Left ventricle myocardium inferior (tissue), 1 donor: ENCODE measurements around the gene ZBTB33. TPM values are rescaled to one million over a fixed set of nuclear protein-coding genes. Genes with fewer than 3 reads are reported as not detected.
A peak's percentile ranks its signal among the peaks of the same experiment; 100 is the strongest.

Source experiments
- DNase-seq: peaks from one replicate; pipeline ENCODE4 v3.0.0-alpha.2; 2020
- H3K27ac ChIP-seq: fragments of 200-600 bp; replicated peaks from 2 replicates; pipeline ENCODE4 v1.8.0; 2021
- H3K27me3 ChIP-seq: fragments of 200-600 bp; 2 replicates; pipeline ENCODE4 v1.8.0; 2021; ENCODE audit warnings: low read depth
- H3K36me3 ChIP-seq: fragments of 200-600 bp; 2 replicates; pipeline ENCODE4 v1.8.0; 2021
- H3K4me1 ChIP-seq: fragments of 200-600 bp; 2 replicates; pipeline ENCODE4 v1.8.0; 2021
- H3K4me3 ChIP-seq: fragments of 200-600 bp; 2 replicates; pipeline ENCODE4 v1.8.0; 2021; ENCODE audit warnings: mild to moderate bottlenecking, moderate library complexity
- H3K9me3 ChIP-seq: fragments of 200-600 bp; replicated peaks from 2 replicates; pipeline ENCODE4 v1.8.0; 2021
- intact Hi-C: fragments of 100-400 bp; cut with micrococcal nuclease; formaldehyde crosslinking; loops from one replicate; pipeline ENCODE4 v1.11.0; 2022
- long read RNA-seq: library from polyadenylated mRNA; unstranded; transcript quantifications from one replicate; pipeline ENCODE4 v2.0.0, GENCODE V29; 2021
- total RNA-seq: library from RNA; stranded (reverse); fragmentation: NEBNext Ultra II Directional; extraction: Animal tissue kit (Norgen Biotek cat#: 25700); gene quantifications from one replicate; pipeline ENCODE4 v1.2.1, GENCODE V29; 2021
- TF ChIP-seq, protein P1 (sequence below): fragments of 200-600 bp; IDR thresholded peaks from 2 replicates; pipeline ENCODE4 v1.8.0; 2021; ENCODE audit warnings: antibody characterized with exemption, mild to moderate bottlenecking, borderline replicate concordance
- donor health status: DM: no; HTN: yes; CAD: no; lungs with severe emphysema.

Gene ZBTB33, protein sequence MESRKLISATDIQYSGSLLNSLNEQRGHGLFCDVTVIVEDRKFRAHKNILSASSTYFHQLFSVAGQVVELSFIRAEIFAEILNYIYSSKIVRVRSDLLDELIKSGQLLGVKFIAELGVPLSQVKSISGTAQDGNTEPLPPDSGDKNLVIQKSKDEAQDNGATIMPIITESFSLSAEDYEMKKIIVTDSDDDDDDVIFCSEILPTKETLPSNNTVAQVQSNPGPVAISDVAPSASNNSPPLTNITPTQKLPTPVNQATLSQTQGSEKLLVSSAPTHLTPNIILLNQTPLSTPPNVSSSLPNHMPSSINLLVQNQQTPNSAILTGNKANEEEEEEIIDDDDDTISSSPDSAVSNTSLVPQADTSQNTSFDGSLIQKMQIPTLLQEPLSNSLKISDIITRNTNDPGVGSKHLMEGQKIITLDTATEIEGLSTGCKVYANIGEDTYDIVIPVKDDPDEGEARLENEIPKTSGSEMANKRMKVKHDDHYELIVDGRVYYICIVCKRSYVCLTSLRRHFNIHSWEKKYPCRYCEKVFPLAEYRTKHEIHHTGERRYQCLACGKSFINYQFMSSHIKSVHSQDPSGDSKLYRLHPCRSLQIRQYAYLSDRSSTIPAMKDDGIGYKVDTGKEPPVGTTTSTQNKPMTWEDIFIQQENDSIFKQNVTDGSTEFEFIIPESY
- 6.0 TPM for total RNA-seq
- long read RNA-seq, full-length matches to known transcripts = 8 of 10 reads
- long read RNA-seq, partial matches to known transcripts = 0 of 10 reads
- long read RNA-seq, other reads (novel, unspliced or antisense) = 2 of 10 reads

- TF ChIP-seq, protein P1, sequence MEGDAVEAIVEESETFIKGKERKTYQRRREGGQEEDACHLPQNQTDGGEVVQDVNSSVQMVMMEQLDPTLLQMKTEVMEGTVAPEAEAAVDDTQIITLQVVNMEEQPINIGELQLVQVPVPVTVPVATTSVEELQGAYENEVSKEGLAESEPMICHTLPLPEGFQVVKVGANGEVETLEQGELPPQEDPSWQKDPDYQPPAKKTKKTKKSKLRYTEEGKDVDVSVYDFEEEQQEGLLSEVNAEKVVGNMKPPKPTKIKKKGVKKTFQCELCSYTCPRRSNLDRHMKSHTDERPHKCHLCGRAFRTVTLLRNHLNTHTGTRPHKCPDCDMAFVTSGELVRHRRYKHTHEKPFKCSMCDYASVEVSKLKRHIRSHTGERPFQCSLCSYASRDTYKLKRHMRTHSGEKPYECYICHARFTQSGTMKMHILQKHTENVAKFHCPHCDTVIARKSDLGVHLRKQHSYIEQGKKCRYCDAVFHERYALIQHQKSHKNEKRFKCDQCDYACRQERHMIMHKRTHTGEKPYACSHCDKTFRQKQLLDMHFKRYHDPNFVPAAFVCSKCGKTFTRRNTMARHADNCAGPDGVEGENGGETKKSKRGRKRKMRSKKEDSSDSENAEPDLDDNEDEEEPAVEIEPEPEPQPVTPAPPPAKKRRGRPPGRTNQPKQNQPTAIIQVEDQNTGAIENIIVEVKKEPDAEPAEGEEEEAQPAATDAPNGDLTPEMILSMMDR = peak; percentile 73
- peak; percentile 88 for DNase-seq
- H3K4me3 ChIP-seq = peak within 1 kb of the TSS; percentile 81
- no peaks in the 10 kb centered on the region for H3K27me3 ChIP-seq
- intact Hi-C loops = no loop called here
- no peaks in the 10 kb centered on the region for H3K9me3 ChIP-seq
- H3K36me3 ChIP-seq = peaks cover 16% of the 10 kb centered on the region
- H3K4me1 ChIP-seq = peaks cover 8% of the 10 kb centered on the region
- H3K27ac ChIP-seq = peak within 1 kb of the TSS; percentile 92
Observed at GRCh38 chrX:120250522-120251271, at the start of gene ZBTB33. TSS of gene ZBTB33 (plus strand) at chrX:120250812. CDS start at chrX:120253416, 2,604 bp downstream.

GRCh38 chrX:120200851-120201250, 49.8 kb upstream of the ZBTB33 start:
- Histone ChIP-seq H3K27ac (no peak overlapping the region), H3K36me3 (no peaks in the 10 kb centered on the region), H3K27me3 (no peaks in the 10 kb centered on the region), H3K9me3 (no peaks in the 10 kb centered on the region), H3K4me1 (no peaks in the 10 kb centered on the region), H3K4me3 (no peak overlapping the region)
- DNase-seq = no peak
- TF ChIP-seq, protein P1 = no peak
- intact Hi-C loops = no loop called here

DNA sequence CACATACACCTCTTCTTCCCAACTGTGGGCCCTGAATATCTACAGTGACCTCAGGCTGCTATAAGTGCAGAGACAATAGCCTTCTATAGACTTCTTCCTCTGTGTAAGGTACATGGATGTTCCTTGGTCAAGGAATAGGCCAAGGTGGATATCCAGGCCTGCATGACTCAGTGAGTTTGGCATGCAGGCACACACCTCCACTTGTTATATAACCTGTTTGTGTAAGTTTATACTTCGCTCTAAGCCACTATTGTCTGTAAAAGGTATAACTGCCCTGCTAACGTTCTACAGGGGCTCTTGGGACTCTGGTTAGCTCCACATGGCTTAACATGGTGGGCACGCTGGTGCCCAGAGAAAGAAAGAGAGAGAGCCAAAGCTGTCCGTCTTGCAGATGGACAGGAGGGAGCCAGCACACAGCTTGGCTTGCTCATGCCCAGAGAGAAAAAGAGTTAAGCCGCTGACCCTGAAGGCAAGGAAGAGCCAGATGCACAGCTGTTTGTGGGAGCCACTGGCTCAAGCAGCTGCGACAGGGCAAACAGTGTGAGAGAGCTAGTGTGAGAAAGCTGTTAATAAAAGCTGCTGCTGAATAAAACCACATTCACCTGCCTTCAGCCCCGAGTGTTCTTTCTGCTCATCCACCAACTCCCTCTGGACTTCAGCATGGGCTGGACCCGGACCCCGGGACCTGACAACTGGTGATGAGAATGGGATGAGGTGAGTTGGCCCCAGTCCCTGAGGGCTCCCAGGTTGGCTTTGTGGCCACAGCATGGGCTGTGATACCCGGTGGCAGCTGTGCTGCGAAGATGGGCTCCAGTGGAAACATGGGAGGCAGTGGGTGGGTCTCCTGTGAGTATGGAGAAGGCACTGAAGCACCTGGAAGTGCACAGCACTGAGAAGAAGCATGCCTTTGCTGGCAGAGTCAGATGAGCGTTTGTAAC, 44.5 kb upstream of the ZBTB33 start:
- no peak for DNase-seq

GRCh38 chrX:120207009-120207605, 43.5 kb upstream of the ZBTB33 start:
- intact Hi-C loops = no loop called here
- no peak for DNase-seq
- no peak overlapping the region for H3K4me3 ChIP-seq
- H3K27ac ChIP-seq = no peak overlapping the region
- H3K9me3 ChIP-seq = no peaks in the 10 kb centered on the region
- H3K27me3 ChIP-seq = no peaks in the 10 kb centered on the region
- TF ChIP-seq, protein P1 = no peak
- no peaks in the 10 kb centered on the region for H3K4me1 ChIP-seq
- no peaks in the 10 kb centered on the region for H3K36me3 ChIP-seq

More for the DNA sequence above, 44.5 kb upstream of the ZBTB33 start:
- TF ChIP-seq, protein P1 = no peak
- no peak overlapping the region for H3K27ac ChIP-seq
- H3K36me3 ChIP-seq = no peaks in the 10 kb centered on the region
- H3K4me1 ChIP-seq = no peaks in the 10 kb centered on the region
- no peaks in the 10 kb centered on the region for H3K9me3 ChIP-seq
- H3K4me3 ChIP-seq = no peak overlapping the region
- no peaks in the 10 kb centered on the region for H3K27me3 ChIP-seq
- intact Hi-C loops = no loop called here
